Skeletal muscle satellite cell (primary cell): Measurements from ENCODE around the gene MTERF2. TPM values are rescaled to one million over a fixed set of nuclear protein-coding genes. Genes with fewer than 3 reads are reported as not detected.
"Not testable (repeated sequence)": the region's sequence is repeated elsewhere in the genome, so short reads cannot be mapped to it uniquely, and the experiment has no call there.

Experiments
- H3K27me3 ChIP-seq: 2 replicates; pipeline ENCODE4 v1.7.0; 2013; ENCODE audit warnings: low read length; ENCODE audit not compliant: control insufficient read depth, insufficient read depth
- H3K36me3 ChIP-seq: 2 replicates; pipeline ENCODE4 v1.7.0; 2013; ENCODE audit warnings: mild to moderate bottlenecking, control low read depth, low read length; ENCODE audit not compliant: insufficient read depth
- H3K4me1 ChIP-seq: 2 replicates; pipeline ENCODE4 v1.7.0; 2013; ENCODE audit warnings: low read length; ENCODE audit not compliant: control insufficient read depth, insufficient read depth
- H3K4me2 ChIP-seq: 2 replicates; pipeline ENCODE4 v1.7.0; 2013; ENCODE audit warnings: mild to moderate bottlenecking, low read length
- H3K4me3 ChIP-seq: 2 replicates; pipeline ENCODE4 v1.7.0; 2013; ENCODE audit warnings: low read length
- H3K9ac ChIP-seq: 2 replicates; pipeline ENCODE4 v1.7.0; 2013; ENCODE audit warnings: mild to moderate bottlenecking, low read depth, low read length, moderate library complexity
- H3K9me3 ChIP-seq: replicated peaks from 2 replicates; pipeline ENCODE4 v1.7.0; 2013; ENCODE audit warnings: mild to moderate bottlenecking, control low read depth, low read length
- total RNA-seq: library from RNA; depleted of rRNA; stranded (reverse); fragments of >200 nt; gene quantifications from 2 replicates; pipeline ENCODE4 v1.2.3, GENCODE V29; 2012; rRNA removed

Gene MTERF2, protein sequence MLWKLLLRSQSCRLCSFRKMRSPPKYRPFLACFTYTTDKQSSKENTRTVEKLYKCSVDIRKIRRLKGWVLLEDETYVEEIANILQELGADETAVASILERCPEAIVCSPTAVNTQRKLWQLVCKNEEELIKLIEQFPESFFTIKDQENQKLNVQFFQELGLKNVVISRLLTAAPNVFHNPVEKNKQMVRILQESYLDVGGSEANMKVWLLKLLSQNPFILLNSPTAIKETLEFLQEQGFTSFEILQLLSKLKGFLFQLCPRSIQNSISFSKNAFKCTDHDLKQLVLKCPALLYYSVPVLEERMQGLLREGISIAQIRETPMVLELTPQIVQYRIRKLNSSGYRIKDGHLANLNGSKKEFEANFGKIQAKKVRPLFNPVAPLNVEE
- total RNA-seq = 2.0 and 3.0 TPM in 2 replicates

GRCh38 chr12:106986625-106987389 is at the start of gene MTERF2:
Gene MTERF2, minus strand, starts transcription at chr12:106987146. Its CDS starts 8,432 bp downstream, at chr12:106978714.
- Histone ChIP-seq H3K36me3 (peaks cover 9% of the 10 kb centered on the region), H3K9me3 (no peaks in the 10 kb centered on the region), H3K9ac (peak within 1 kb of the TSS; percentile 92), H3K4me3 (peak within 1 kb of the TSS; percentile 86), H3K4me1 (peaks cover 19% of the 10 kb centered on the region), H3K27me3 (no peaks in the 10 kb centered on the region), H3K4me2 (peak within 1 kb of the TSS; percentile 75)

DNA sequence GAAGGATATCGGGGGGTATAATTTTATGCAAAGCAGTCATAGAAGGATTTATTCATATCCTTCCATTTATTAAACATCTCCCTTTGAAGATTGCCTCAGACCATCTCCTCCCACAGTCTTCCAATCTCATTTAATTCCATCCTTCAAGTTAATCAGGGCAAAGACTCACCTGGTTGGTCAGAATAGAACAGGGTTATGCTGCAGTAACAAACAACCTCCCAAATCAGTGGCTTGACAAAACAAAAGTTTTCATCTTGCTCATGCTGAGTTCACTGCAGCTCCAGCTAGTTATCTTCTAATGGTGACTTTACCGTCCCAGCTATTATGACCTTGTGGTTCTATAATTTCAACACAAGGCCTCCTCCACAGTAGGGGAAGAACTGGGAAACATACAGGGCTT is 48.8 kb upstream of the MTERF2 start:
- Histone ChIP-seq H3K27me3 (no peaks in the 10 kb centered on the region), H3K36me3 (no peaks in the 10 kb centered on the region), H3K4me3 (no peak overlapping the region), H3K9ac (no peak overlapping the region), H3K4me1 (no peaks in the 10 kb centered on the region), H3K9me3 (no peaks in the 10 kb centered on the region), H3K4me2 (no peak overlapping the region)

DNA sequence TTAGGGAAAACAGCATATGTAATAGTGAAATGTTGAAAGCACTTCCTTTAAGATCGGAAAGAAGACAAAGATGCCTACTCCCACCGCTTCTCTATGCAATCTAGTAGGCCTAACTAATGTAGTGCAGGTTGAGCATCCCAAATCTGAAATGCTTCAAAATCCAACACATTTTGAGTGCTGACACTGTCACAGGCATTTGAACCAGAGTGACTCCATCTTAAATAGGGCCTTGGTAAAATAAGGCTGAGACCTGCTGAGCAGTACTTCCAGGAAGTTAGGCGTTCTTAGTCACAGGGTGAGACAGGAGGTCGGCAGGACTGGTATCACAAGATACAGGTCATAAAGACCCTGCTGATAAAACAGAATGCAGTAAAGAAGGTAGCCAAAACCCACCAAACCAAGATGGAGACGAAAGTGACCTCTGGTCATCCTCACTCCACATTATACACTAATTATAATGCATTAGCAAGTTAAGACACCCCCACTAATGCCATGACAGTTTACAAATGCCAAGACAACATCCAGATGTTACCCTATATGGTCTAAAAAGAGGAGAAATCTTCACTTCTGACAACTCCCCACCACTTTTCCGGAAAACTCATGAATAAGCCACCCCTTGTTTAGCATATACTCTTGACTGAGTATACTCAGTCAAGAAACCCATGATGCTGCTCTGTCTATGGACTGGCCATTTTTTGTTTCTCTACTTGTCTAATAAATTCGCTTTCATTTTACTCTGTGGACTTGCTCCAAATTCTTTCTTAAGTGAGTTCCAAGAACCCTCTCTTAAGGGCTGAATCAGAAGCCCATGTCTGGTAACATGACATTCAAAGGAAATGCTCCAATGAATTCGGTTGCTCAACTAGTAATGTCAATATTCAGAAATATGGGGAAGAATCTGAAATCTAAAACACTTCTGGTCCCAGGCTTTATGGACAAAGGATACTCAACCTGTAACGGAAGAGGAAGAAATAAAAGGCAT is 47.1 kb upstream of the MTERF2 start:
- Histone ChIP-seq H3K9ac (no peak overlapping the region), H3K9me3 (no peaks in the 10 kb centered on the region), H3K4me3 (no peak overlapping the region), H3K36me3 (no peaks in the 10 kb centered on the region), H3K4me2 (no peak overlapping the region), H3K27me3 (no peaks in the 10 kb centered on the region), H3K4me1 (no peaks in the 10 kb centered on the region)

DNA sequence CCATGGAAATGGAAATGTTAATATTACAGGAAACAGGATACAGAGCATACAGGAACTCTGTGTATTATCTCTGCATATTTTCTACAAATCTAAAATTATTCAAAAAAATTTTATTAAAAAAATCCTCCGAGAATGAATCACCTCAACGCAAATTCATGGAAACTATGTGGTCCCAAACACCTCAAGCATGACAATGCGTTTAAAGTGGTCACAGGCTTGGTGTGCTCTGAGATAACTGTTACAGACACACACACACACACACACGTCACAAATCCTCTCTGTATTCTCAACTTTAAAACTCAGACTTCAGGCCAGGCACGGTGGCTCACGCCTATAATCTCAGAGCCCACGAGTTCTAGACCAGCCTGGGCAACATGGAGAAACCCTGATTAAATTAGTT is 45.3 kb upstream of the MTERF2 start:
- H3K4me3 ChIP-seq = no peak overlapping the region
- H3K27me3 ChIP-seq = no peaks in the 10 kb centered on the region
- no peaks in the 10 kb centered on the region for H3K36me3 ChIP-seq
- H3K4me2 ChIP-seq = no peak overlapping the region
- H3K4me1 ChIP-seq = peaks cover 11% of the 10 kb centered on the region
- no peak overlapping the region for H3K9ac ChIP-seq
- no peaks in the 10 kb centered on the region for H3K9me3 ChIP-seq

GRCh38 chr12:107031061-107031460 is 44.1 kb upstream of the MTERF2 start:
- H3K9ac ChIP-seq = no peak overlapping the region
- no peak overlapping the region for H3K4me2 ChIP-seq
- no peak overlapping the region for H3K4me3 ChIP-seq
- no peaks in the 10 kb centered on the region for H3K27me3 ChIP-seq
- no peaks in the 10 kb centered on the region for H3K9me3 ChIP-seq
- peaks cover 23% of the 10 kb centered on the region for H3K4me1 ChIP-seq
- no peaks in the 10 kb centered on the region for H3K36me3 ChIP-seq

- H3K36me3 ChIP-seq = no peaks in the 10 kb centered on the region
- H3K27me3 ChIP-seq = no peaks in the 10 kb centered on the region
- no peak overlapping the region for H3K4me3 ChIP-seq
- H3K9ac ChIP-seq = no peak overlapping the region
- H3K9me3 ChIP-seq = no peaks in the 10 kb centered on the region
- no peak overlapping the region for H3K4me2 ChIP-seq
- H3K4me1 ChIP-seq = peaks cover 23% of the 10 kb centered on the region
Measured at GRCh38 chr12:107029081-107029480, 42.1 kb upstream of the MTERF2 start.

DNA sequence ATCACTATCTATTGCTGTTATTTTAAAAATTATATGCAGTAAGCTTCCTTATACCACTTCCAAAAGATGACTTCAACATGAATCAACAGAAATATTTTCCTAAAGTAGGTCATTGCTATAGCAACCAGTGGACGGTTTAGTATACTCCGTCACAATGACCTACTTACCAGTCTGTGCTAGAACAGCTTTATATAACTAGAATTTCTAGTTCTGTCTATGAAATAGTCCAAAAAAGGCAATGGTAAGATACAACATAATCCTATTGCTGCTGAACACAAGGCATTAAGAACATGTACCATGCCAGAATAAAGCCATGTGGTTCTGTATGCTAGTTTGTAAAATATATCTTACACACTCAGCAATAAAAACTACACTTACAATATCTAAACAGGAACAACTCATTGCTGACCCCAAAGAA is 40.7 kb upstream of the MTERF2 start:
- peak overlapping the region; percentile 80 for H3K9ac ChIP-seq
- no peaks in the 10 kb centered on the region for H3K36me3 ChIP-seq
- no peaks in the 10 kb centered on the region for H3K9me3 ChIP-seq
- H3K27me3 ChIP-seq = no peaks in the 10 kb centered on the region
- peak overlapping the region; percentile 41 for H3K4me3 ChIP-seq
- H3K4me1 ChIP-seq = peaks cover 23% of the 10 kb centered on the region
- peak overlapping the region; percentile 70 for H3K4me2 ChIP-seq

- H3K9ac ChIP-seq = peak overlapping the region; percentile 80
- H3K4me1 ChIP-seq = peaks cover 23% of the 10 kb centered on the region
Measured at GRCh38 chr12:107026806-107027635, 40.1 kb upstream of the MTERF2 start.

DNA sequence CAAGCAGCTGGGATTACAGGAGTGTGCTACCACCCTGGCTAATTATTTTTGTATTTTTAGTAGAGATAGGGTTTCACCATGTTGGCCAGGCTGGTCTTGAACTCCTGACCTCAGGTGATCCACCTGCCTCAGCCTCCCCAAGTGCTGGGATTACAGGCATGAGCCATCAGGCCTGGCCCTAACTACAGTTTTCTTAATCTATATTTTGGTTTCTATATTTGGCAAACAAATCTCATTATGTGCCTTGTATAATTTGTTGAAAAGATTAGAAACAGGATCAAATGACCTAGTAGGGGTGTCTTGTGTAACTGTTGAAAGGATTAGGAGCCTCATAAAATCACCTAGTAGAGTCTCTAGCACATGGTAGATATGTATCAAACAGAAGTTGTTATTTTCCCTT is 39.4 kb upstream of the MTERF2 start:
- Histone ChIP-seq H3K4me1 (peaks cover 23% of the 10 kb centered on the region), H3K9ac (peak overlapping the region; percentile 80)
- not testable (repeated sequence) for H3K36me3 ChIP-seq, H3K9me3 ChIP-seq, H3K27me3 ChIP-seq, H3K4me3 ChIP-seq, H3K4me2 ChIP-seq

More at GRCh38 chr12:107026806-107027635, 40.1 kb upstream of the MTERF2 start:
- peak overlapping the region; percentile 51 for H3K4me3 ChIP-seq
- H3K9me3 ChIP-seq = no peaks in the 10 kb centered on the region
- no peaks in the 10 kb centered on the region for H3K27me3 ChIP-seq
- H3K4me2 ChIP-seq = peak overlapping the region; percentile 70
- H3K36me3 ChIP-seq = no peaks in the 10 kb centered on the region

GRCh38 chr12:107025671-107026070 is 38.7 kb upstream of the MTERF2 start:
- no peaks in the 10 kb centered on the region for H3K9me3 ChIP-seq
- H3K4me1 ChIP-seq = peaks cover 23% of the 10 kb centered on the region
- no peak overlapping the region for H3K4me3 ChIP-seq
- H3K27me3 ChIP-seq = no peaks in the 10 kb centered on the region
- no peaks in the 10 kb centered on the region for H3K36me3 ChIP-seq
- H3K4me2 ChIP-seq = no peak overlapping the region
- no peak overlapping the region for H3K9ac ChIP-seq
